Prostate gland (tissue), 2 donors: ENCODE results near the gene USP22.

ENCODE experiments used
- POLR2A ChIP-seq: fragments of 450-650 bp; IDR thresholded peaks from one replicate; pipeline ENCODE4 v1.6.1; 2016; ENCODE audit warnings: antibody characterized with exemption, mild to moderate bottlenecking
- POLR2AphosphoS5 ChIP-seq: sonication (generic); formaldehyde crosslinking; IDR thresholded peaks from one replicate; pipeline ENCODE4 v1.6.1; 2017; ENCODE audit warnings: antibody characterized with exemption
- TF ChIP-seq, protein P1 (sequence below), 4 experiments: fragments of 200-600 bp in 2 of 4; fragments of 450-650 bp in 2 of 4; sonication (generic) in 2 of 4; IDR thresholded peaks; 1 replicate in 3 of 4; 2 replicates in 1 of 4; pipeline ENCODE4 v1.5.1; 2016 to 2019; ENCODE audit warnings: antibody characterized with exemption in 4 of 4, mild to moderate bottlenecking in 2 of 4, moderate library complexity in 2 of 4

DNA sequence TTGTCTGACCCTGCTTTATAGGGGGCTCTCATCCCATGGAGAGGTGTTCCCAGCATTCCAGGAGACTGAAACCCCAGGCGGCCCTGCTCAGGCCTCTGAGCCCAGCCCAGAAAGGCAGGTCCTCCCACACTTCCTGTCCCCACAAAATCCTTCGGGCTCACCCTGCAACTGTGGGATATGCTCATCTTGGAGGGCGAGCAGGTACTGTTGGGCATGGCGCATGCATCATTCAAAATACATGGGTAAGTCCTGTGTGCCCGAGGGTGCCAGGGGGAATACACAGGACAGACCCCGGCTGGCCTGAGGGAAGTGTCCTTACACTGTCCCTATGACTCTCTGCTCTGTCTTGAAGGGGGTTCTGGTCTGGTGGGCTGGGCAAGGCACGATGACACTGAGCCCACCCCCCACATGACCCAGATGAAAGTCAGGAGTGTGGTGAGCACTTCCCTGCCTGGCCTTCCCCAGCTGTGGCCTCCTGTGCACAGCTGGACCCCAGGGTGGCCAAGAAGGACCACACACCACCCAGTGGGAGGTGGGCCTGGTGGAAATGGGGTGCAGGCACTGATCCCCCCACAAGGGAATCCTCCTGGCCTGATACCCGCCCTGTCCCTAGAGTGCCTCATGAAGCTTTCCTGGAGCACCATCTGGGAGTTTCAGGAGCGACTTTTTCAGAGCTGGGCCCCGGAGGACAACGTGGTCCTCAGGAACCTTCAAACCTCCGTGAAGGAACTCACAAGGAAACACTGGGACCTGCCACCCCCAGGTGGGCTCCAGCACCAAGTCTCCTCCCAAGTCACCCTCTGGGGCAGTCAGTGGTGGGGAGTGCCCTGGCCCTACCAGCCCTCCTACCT is 46.7 kb downstream of the USP22 start:
- TF ChIP-seq, protein P1, sequence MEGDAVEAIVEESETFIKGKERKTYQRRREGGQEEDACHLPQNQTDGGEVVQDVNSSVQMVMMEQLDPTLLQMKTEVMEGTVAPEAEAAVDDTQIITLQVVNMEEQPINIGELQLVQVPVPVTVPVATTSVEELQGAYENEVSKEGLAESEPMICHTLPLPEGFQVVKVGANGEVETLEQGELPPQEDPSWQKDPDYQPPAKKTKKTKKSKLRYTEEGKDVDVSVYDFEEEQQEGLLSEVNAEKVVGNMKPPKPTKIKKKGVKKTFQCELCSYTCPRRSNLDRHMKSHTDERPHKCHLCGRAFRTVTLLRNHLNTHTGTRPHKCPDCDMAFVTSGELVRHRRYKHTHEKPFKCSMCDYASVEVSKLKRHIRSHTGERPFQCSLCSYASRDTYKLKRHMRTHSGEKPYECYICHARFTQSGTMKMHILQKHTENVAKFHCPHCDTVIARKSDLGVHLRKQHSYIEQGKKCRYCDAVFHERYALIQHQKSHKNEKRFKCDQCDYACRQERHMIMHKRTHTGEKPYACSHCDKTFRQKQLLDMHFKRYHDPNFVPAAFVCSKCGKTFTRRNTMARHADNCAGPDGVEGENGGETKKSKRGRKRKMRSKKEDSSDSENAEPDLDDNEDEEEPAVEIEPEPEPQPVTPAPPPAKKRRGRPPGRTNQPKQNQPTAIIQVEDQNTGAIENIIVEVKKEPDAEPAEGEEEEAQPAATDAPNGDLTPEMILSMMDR (IDR thresholded peaks at IDR 0.05), result no peak
- TF ChIP-seq POLR2AphosphoS5, result no peak
- no peak for TF ChIP-seq POLR2A
